Hematopoietic multipotent progenitor cell treated with erythropoietin and hydrocortisone succinate and interleukin-3 and kit ligand, for 4 days (in vitro differentiated cells): ENCODE data around the gene CTNS.
"Not testable (repeated sequence)": the region's sequence is repeated elsewhere in the genome, so short reads cannot be mapped to it uniquely, and the experiment has no call there.

Experiments used
- DNase-seq: peaks from one replicate; pipeline ENCODE4 v3.0.0-alpha.2; 2015

CTNS gene

DNA sequence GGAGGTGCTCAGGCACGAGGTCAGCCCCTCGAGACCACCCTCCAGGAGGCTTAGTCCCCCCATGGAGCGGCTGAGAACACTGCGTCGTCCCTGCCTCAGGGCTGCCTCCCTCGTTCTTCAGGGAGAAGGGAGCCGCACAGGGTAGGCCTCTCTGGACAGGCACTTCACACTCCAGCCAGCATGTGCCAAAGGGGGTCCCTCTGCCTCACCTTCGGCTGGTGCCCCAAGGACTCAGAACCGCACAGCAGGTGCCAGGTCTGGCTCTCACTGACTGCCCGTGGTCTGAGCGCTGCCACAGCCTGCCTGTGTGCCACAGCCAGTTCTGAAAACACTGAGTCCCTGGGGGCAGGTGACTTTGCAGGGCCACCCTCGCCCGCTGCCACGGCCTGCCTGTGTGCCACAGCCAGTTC, 52.3 kb downstream of the CTNS start:
- DNase-seq: no peak

GRCh38 chr17:3689262-3690093, 52.9 kb downstream of the CTNS start:
- no peak for DNase-seq

DNA sequence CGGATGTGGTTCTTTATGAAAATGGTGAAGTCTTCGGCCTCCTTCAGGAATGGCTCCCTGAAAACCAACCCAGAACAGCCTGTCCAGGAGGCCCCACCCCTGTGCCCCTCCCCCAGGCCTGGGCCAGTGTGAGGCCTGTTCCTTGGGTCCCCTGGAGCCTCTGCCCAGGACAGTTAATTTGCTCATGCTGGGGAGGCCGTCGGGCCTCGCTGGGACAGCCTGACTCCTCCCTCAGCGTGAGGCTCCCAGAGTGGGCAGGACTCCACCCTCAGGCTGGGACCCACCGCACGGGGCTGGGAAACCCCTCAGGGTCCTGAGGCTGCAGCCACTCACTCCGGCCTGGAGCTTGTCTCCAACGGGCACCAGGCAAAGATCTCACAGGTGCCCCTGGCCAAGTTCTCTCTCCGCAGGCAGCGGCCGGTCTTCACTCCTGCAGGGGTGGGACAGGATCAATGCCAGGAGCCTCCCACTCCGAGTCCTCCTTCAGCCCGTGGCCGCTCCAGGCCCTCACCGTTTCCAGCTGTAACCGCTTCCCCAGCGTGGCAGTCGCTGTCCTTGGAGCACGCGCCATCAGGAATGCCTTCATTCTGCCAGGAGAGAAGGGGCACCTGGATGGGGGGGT, 53.6 kb downstream of the CTNS start:
- DNase-seq: no peak

- DNase-seq: peak; percentile 41
These were observed 55.1 kb downstream of the CTNS start for GRCh38 chr17:3691617-3692067.

GRCh38 chr17:3692346-3692745, 55.8 kb downstream of the CTNS start:
- DNase-seq: no peak

GRCh38 chr17:3693141-3693540, 56.6 kb downstream of the CTNS start:
- no peak for DNase-seq

- peak; percentile 75 for DNase-seq
These were observed 57.3 kb downstream of the CTNS start for GRCh38 chr17:3693829-3694231.

DNA sequence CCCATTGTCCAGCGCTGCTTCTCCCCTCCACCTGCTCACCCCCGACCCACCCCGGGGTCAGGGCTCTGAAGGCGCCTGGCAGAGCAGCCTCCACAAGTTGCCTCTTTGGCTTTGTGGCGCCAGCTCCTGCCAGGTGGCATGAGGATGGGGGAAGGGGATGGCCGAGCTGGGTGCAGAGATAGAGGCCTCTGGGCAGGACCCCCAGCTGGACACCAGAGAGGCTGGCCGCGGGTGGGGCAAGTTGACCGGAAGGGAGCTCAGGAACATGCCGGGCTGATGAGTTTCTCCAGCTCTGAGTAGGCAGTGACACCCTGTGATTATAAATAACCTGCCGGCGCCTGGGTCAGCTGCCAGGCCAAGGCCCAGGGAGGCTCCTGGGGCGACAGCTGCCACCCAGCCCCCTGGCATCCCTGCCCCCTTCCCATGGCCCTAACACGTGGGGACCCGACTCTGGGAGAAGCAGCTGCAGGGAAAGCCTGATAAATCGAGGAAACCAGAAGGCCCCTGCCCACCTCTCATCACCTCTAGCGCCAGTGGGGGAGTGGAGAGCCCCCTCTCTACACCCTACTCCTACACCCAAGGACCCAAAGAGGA, 58.7 kb downstream of the CTNS start:
- no peak for DNase-seq

GRCh38 chr17:3695723-3696411, 59.3 kb downstream of the CTNS start, which contains the start of gene P2RX5:
P2RX5 (minus strand) TSS chr17:3696155; CDS start chr17:3696005, 150 bp downstream.
- peak; percentile 80 for DNase-seq

DNA sequence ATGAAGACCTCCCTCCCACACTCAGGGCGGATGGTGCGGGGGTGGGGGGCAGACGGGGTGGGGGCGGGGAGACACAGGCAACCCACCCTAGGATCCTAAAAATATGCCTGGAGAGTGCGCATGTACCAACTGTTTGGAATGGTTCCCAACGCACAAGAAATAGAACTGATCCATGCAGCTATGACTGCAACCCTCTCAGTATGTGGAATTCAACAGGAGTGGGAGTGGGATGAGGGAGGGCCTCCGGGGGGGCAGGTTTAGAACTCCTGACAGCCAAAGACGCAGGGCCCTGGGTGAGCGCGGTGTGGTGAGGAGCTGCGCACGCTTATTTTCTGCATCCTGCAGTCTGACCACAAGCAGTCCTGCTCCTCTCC, 60.5 kb downstream of the CTNS start:
- DNase-seq: no peak

DNA sequence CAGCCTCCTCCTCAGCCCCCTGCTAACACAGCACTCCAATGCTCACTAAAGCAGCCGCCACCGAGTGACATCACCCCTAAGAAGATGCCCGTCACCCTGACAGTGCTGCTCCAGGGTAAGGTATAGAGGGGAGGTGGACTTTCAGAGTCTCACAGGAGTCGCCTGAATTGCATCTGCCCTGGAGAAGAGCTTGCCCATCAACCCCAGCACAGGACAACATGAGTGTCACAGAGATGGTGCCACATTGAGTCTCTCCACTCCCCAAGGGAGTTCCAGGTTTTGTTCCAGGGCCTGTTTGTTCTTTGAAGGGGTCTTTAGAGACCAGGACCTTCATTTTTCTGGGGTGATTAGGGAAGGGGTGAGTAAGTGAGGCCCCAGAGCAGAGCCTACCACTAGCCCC, 61.6 kb downstream of the CTNS start:
- no peak for DNase-seq

DNA sequence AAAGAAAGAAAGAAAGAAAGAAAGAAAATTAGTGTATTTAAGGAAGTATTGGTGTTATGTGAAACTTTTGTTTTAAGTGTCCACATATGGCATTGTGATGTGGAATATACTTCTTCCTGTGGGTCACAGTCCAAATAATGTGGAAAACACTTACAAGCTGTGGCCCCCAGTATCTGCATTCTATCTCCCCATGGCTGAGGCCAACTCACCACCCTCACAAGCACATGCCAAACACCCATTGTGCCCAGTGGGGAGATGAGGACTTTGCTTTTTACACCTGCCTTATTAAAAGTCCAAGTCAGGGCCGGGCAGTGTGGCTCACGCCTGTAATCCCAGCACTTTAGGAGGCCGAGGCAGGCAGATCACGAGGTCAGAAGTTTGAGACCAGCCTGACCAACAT, 63.4 kb downstream of the CTNS start:
- no peak for DNase-seq

GRCh38 chr17:3702041-3702539, 65.5 kb downstream of the CTNS start:
- DNase-seq: not testable (repeated sequence)

- no peak for DNase-seq
These were observed 68.6 kb downstream of the CTNS start for GRCh38 chr17:3704931-3705717.

GRCh38 chr17:3705718-3705984, 69.1 kb downstream of the CTNS start:
- DNase-seq: not testable (repeated sequence)

GRCh38 chr17:3708366-3708765, 71.8 kb downstream of the CTNS start:
- DNase-seq: no peak

DNA sequence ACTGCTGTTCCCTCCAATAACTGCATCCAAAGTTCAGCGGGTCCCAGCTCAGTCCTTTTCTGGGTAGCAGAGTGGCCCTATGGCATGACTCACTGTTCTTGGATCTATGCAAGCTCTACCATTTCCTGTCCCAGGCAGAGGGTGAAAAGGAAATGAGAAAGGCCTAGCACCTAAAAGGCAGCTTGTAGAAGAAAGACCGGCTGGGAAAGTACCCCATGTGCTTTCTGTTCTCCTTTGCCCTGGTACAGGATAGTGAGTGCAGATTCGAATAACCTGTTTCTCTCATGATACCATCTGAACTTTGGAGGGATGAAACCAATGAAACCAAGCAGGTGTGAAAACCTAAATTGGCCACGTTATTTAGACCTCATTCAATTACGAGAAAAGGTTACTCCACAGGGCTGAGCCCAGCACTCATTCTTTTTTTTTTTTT, 74.4 kb downstream of the CTNS start:
- peak; percentile 82 for DNase-seq
